GM12801 (cell line): ENCODE results near the gene KMT2E.

Experiments used
- TF ChIP-seq, protein P1 (sequence below): IDR thresholded peaks from one replicate; pipeline ENCODE4 v1.5.1; 2011; ENCODE audit warnings: control low read depth; ENCODE audit not compliant: insufficient read length; ENCODE audit errors: extremely low read depth

Gene KMT2E

DNA sequence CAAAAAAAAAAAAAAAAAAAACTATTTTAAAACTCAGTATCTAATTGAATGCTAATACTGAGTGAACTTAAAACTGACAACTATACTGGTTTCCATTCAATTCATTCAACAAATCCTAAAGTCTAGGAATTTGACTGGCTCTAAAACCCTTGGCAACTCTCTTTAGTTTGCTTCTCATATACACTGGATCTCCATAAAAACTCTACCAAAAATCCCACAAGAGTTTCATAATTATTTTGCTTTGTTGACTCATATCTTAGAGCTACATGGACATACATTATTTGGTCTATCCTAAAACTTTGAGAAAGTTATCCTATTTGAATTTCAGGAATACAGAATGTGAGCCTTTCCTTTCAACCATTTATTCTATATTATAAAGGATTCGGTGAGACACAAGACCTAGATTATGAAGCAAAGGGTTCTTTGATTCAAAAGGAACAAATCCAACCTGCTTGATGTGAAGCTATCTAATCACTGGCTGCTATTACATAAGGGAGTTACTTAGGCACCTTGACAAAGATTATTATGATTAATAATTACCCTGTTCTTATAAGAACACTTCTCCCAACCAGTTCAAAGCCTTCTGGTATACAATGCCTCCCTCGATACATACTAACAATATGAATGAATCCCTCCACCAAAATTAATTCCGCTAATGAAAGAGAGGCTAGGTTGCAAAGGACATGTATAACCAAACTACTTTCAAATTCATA, 15.8 kb upstream of the KMT2E start:
- TF ChIP-seq, protein P1, sequence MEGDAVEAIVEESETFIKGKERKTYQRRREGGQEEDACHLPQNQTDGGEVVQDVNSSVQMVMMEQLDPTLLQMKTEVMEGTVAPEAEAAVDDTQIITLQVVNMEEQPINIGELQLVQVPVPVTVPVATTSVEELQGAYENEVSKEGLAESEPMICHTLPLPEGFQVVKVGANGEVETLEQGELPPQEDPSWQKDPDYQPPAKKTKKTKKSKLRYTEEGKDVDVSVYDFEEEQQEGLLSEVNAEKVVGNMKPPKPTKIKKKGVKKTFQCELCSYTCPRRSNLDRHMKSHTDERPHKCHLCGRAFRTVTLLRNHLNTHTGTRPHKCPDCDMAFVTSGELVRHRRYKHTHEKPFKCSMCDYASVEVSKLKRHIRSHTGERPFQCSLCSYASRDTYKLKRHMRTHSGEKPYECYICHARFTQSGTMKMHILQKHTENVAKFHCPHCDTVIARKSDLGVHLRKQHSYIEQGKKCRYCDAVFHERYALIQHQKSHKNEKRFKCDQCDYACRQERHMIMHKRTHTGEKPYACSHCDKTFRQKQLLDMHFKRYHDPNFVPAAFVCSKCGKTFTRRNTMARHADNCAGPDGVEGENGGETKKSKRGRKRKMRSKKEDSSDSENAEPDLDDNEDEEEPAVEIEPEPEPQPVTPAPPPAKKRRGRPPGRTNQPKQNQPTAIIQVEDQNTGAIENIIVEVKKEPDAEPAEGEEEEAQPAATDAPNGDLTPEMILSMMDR = no peak

DNA sequence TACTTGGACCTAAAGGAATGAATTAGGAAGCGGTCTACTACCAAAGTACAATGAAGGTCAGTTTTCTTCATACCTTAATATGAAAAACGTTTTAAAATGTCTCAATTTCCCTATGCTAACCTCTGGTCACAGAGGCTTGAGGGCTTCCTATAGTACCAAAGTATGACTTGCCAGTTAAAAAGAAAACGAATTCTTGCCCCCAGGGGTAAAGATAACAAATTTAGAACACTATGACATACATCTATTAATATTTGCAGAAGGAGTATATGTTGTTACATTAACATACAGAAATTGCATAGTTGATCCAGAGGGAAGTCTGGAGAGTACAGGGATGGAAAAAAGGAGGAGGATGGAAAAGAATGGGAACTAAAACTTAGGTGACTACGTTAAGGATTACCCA, 13.8 kb upstream of the KMT2E start:
- TF ChIP-seq, protein P1 = no peak

DNA sequence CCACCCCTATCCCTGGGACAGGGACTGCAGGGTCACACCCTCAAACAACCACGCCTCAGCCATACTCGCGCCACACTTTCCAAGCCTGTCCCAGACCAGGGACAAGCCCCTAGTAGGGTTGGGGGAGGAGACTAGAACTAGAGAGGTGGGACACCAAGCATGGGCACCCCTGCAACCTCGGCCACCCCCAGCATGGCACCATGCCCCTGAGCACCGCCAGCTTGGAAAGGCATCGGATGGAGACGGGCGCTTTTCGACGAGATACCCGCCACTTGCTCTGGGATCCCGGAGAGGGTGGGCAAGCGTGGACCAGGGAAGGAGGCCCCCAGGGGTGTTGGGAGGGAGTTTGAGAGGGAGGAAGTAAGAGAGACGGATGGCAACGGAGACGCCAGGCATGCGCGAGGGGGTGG, 13.1 kb upstream of the KMT2E start:
- TF ChIP-seq, protein P1 = no peak

- TF ChIP-seq, protein P1 = no peak
Measured at GRCh38 chr7:105001652-105002184, 12.3 kb upstream of the KMT2E start.

GRCh38 chr7:105003275-105003674, 10.7 kb upstream of the KMT2E start:
- TF ChIP-seq, protein P1 = no peak

GRCh38 chr7:105003872-105004510, 10.0 kb upstream of the KMT2E start:
- TF ChIP-seq, protein P1 = no peak

- TF ChIP-seq, protein P1 = no peak
Measured at GRCh38 chr7:105006367-105007136, 7.5 kb upstream of the KMT2E start.
